Measurements from ENCODE around the gene TJP2. TPM values are rescaled to one million over a fixed set of nuclear protein-coding genes. Genes with fewer than 3 reads are reported as not detected.

The TJP2 gene
- total and polyA plus RNA-seq, 2 donors (not counting 3 experiments of a cell fraction or from before 2014, with no cell fraction given), result 83.0 to 168 TPM

DNA sequence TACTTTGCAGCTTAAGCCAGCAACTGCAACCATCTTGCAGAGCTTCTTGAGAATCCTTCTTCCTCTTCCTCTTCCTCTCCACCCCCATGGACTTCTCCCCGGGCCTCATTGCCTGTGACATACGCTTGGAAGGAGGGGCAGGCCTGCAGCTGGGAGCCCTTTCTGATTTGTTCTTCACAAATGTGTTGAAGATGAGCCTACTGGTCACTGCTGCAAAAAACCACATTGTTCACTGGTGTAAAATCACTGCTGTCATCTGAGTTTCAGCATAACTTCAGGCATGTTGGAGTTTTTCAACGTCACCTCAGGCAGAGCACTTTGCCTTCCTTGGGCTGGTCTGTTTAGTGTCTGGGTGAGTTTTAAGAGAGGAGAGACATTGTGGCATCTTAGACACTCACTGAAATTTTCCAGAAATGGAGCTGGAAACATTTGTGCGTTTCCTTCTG, 7.9 kb downstream of the TJP2 start:
- POLR2A ChIA-PET, result interaction anchor here (0.7 to 1.1 kb wide), 2 partner anchors 8 to 11 kb away, joined by 3 to 6 read pairs; partner anchors contain the start of gene TJP2
- no peak overlapping the region for H3K9ac ChIP-seq (replicated peaks; ENCODE audit: extremely low read depth, insufficient read depth, low read length)
- dilution Hi-C loops (cut with MboI; ENCODE audit: extremely low pct_ligation_motif_present, low sequenced_read_pairs), result loop anchor here (10.0 kb wide), 1 partner anchor 117 kb away; no protein-coding TSS in a partner anchor
- CTCF ChIA-PET, result interaction anchor here (1.0 to 3.2 kb wide), 9 partner anchors 8 to 146 kb away, joined by 3 to 46 read pairs (median 9); partner anchors contain the start of gene FXN
- peaks cover 88% of the 10 kb centered on the region for H3K79me2 ChIP-seq (ENCODE audit: control insufficient read depth, insufficient read depth, low read length)
- FAIRE-seq (no peak), DNase-seq (ENCODE audit: low read depth, low spot score) (peak; percentile 29)
- TF ChIP-seq FOS (IDR thresholded peaks at IDR 0.05; ENCODE audit: borderline replicate concordance, insufficient read depth, low read length), result no peak
- no peak for TF ChIP-seq JUN (IDR thresholded peaks at IDR 0.05; ENCODE audit: borderline replicate concordance, insufficient read depth, insufficient read length, low read depth)
- no peak for TF ChIP-seq POLR2AphosphoS5 (IDR thresholded peaks at IDR 0.05; ENCODE audit: insufficient read depth, low read depth, low read length)
- no peak for TF ChIP-seq EZH2 (IDR thresholded peaks at IDR 0.05; ENCODE audit: borderline replicate concordance, low read depth, low read length, severe bottlenecking)
- no peak for TF ChIP-seq POLR2A (IDR thresholded peaks at IDR 0.05; ENCODE audit: low read depth, low read length)
- TF ChIP-seq, protein P1, sequence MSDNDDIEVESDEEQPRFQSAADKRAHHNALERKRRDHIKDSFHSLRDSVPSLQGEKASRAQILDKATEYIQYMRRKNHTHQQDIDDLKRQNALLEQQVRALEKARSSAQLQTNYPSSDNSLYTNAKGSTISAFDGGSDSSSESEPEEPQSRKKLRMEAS (IDR thresholded peaks at IDR 0.05; ENCODE audit: insufficient read depth, insufficient read length), result no peak
- TF ChIP-seq MYC (IDR thresholded peaks at IDR 0.05; ENCODE audit: low read depth, low read length), result no peak
- TF ChIP-seq CTCF (IDR thresholded peaks at IDR 0.05; ENCODE audit: extremely low read depth in 1 of 2, insufficient read depth in 1 of 2, low read depth in 1 of 2, low read length in 2 of 2), result no peak
- TF ChIP-seq GATA2 (IDR thresholded peaks at IDR 0.05; ENCODE audit: insufficient read depth, insufficient read length, low read depth, low read length), result no peak
- no peak overlapping the region for H3K4me3 ChIP-seq (replicated peaks in 1 of 3; ENCODE audit: insufficient read depth in 1 of 3, low read depth in 1 of 3, low read length in 3 of 3)
- H2AFZ ChIP-seq (ENCODE audit: low read depth, low read length), result no peak overlapping the region
- intact Hi-C loops (cut with micrococcal nuclease), result no loop called here
- H3K9me1 ChIP-seq (replicated peaks; ENCODE audit: control insufficient read depth, extremely low read depth, insufficient read depth, low read length), result no peaks in the 10 kb centered on the region
- H4K20me1 ChIP-seq (replicated peaks; ENCODE audit: control insufficient read depth, extremely low read depth, insufficient read depth, low read length), result no peaks in the 10 kb centered on the region
- BruUV-seq (replicated peaks), result no TSS peak
- H3K4me1 ChIP-seq (ENCODE audit: control insufficient read depth, extremely low read depth, insufficient read depth, low read length), result peaks cover 62% of the 10 kb centered on the region
- no peaks in the 10 kb centered on the region for H3K9me3 ChIP-seq (replicated peaks; ENCODE audit: control insufficient read depth, insufficient read depth, low read length)
- peak overlapping the region; percentile 98 for H3K27ac ChIP-seq (ENCODE audit: insufficient read depth, low read depth, low read length)
- no peaks in the 10 kb centered on the region for H3K27me3 ChIP-seq (ENCODE audit: control insufficient read depth in 2 of 2, insufficient read depth in 2 of 2, low read length in 2 of 2)
- H3K4me2 ChIP-seq (ENCODE audit: insufficient read depth, low read length), result peak overlapping the region; percentile 55
- peaks cover 0 to 3% of the 10 kb centered on the region in 2 experiments for H3K36me3 ChIP-seq (ENCODE audit: control insufficient read depth in 2 of 2, extremely low read depth in 1 of 2, insufficient read depth in 2 of 2, low read length in 2 of 2)

All from endothelial cell of umbilical vein (primary cell).